Posterior vena cava (tissue), 2 donors: ENCODE results near the gene CROCC2. TPM values are rescaled to one million over a fixed set of nuclear protein-coding genes. Genes with fewer than 3 reads are reported as not detected.

Experiments used
- DNase-seq: peaks from one replicate; pipeline ENCODE4 v3.0.0-alpha.2; 2020; ENCODE audit warnings: low spot score
- intact Hi-C, 2 donors: fragments of 100-400 bp; cut with DNase I; formaldehyde crosslinking; loops; one replicate each; pipeline versions ENCODE4 v1.14.1 to v1.14.2; 2022 to 2023
- total RNA-seq, 2 donors: library from RNA; stranded (reverse); fragmentation: NEBNext Ultra II Directional; extraction: Animal tissue kit (Norgen Biotek cat#: 25700); gene quantifications; one replicate each; pipeline ENCODE4 v1.2.1, GENCODE V29; 2021
- donor health status: DM: yes; HTN: yes; CAD: no.
- donor health status: DM: yes; HTN: yes; CAD: no.

The CROCC2 gene
- total RNA-seq, 2 donors from 2014 or later, result 0.09 TPM; not detected in 1

DNA sequence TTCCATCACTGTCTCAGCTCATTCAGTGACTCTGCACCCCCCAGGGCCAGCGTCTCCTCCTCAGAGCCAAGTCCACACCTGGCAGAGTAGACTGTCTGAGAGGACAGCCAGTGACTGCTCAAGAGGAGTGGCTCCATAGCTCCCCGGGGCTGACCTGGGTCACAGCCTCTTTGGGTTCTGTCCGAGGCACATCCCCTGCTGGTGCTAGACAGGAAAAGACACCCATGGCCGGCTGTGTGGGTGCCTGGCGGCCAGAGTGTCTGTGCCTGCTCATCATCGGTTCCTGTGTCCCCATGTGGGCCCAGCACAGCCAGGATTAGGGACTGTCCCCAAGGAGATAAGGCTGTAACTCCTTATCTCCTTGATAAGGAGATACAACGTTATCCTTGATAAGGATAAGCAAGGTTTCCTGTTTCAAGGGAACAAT is 3.5 kb upstream of the CROCC2 start:
- DNase-seq, result no peak
- intact Hi-C loops, result no loop called here

DNA sequence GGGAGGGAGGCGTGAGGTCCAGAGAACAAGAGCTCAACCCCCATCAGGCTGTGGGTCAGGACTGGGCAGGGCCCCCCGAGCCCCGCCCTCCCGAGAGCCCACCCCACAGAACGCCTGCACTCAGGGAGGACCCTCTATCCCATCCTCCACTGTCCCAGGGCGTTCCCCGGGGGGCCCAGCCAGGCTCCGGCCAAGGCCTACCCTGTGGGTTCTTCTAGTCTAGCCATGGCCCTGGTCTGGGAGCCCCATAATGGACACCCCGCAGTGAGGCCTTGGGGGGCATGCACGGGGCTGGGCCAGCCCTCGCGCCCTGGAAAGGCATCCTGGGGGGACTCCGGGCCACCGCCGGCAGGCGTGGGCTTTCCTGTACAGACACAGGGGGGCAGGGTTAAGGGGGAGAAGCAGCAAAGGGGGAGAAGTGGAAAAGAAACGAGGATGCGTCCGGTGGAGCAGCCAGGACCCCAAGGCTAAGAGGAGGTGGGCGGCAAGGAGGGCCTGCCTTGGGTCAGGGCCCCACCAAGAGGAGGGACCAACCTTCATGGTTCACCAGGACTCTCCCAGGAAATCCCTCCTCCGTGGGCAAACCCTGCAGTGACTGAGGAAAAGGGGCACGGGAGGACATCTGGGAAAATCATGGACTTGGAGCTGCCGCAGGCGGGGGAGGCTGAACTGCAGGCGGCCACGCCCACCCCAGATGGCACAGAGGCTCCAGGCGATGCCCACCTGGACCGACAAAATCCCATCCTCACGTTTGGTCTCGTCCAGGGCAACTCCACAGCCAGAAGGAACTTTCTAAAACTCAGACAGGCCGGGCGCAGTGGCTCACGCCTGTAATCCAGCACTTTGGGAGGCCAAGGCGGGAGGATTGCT is 2.7 kb upstream of the CROCC2 start:
- DNase-seq, result no peak
- intact Hi-C loops, result no loop called here

DNA sequence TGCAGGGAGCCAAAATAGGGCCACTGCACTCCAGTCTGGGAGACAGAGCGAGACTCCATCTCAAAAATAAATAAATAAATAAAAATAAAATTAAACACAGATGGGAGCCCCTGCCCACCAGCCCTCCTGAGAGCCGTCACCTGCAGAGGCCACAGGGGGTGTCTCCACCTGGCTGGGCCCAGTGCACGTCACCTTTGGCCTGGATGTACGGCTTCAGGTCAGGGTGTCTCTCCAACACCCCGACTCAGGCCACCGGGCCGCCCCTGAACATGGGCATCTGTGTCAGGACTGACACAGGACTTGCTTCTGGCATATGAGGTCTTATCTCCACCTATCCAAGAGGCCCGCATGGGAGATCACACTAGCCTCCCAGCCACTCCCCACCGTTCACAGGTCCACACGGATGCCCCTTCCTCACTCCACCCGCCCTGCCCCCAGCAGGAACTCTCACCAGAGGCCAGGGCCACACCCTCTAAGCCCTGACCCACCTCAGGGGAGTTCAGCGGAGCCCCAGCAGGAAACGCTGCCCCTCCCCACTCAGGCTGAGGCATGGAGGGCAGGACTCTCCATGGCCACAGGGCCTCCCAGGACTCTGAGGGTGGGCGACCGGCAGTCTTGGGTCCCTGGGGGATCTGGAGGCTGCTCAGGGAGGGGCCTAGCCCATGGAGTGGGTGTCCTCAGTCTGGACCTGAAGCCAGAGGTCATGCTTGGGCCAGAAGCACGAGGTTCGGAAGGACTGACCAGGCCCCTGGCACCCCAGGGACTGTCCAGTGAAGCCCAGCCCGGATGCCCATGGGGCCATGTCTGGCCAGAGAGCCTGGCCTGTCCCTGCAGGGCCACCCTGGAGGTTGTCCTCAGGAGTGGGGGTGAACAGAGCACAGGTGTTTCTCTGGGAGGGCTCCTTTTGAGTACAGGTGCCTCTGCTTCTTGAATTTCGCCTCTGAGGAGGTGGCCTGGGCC is 1.6 kb upstream of the CROCC2 start:
- DNase-seq, result no peak
- intact Hi-C loops, result no loop called here

DNA sequence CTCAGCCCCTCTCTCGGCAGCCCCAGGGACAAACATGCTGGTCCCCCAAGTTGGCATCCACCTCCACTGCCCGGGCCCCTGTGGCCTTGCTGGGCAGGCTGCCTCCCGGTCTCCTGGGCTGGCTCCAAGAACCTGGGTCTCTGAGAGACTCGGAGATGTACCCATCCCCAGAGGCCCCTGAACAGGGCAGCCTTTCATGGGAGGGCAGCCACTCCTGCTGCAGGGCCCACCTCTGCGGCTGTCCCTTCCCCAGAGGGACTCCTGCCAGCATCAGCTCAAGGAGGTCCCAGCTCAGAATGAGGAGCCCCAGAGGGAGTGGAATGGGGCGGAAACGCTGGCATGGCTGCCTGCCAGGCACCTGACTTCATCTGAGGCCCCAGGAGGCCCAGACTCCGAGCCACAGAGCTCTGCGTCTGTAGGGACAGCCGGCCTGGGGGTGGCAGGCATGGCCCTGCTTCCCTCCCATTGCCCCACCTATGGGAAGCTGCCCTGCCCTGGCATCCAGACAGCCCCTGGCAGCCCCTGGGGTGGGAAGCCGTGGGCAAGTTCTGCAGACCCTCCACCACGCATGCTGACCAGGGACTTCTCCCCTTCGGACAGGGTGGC is 857 bp upstream of the CROCC2 start:
- intact Hi-C loops, result no loop called here
- no peak for DNase-seq

DNA sequence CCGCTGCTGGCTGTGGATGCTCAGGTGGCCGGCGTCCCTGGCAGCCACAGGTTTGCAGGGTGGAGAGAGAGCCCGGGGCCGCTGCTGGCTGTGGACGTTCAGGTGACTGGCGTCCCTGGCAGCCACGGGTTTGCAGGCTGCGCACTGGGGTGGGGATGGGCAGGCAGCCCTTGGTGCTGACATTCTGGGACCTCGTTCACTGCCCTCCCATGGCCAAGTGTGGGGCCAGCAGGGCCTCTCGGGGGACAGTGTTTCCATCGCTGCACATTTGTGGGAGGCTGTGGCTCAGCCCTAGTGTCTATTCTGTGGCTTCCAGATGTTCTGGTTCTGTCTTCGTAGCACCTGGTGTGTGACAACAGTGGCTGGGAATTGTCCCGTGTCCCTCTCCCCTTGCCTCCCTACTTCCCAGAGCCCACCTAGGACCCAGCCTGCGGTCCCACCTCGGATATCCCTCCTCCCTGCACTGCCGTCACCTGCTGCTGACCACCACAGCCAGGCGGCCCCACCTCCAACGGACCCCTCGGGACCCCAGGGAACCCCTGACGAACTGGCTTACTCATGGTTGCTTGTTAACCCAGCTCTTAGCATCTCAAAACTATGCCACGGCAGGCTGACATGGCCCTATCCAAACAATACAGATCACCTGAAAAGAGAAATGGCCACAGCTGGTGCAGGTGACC is 915 bp downstream of the CROCC2 start:
- no peak for DNase-seq
- intact Hi-C loops, result no loop called here

DNA sequence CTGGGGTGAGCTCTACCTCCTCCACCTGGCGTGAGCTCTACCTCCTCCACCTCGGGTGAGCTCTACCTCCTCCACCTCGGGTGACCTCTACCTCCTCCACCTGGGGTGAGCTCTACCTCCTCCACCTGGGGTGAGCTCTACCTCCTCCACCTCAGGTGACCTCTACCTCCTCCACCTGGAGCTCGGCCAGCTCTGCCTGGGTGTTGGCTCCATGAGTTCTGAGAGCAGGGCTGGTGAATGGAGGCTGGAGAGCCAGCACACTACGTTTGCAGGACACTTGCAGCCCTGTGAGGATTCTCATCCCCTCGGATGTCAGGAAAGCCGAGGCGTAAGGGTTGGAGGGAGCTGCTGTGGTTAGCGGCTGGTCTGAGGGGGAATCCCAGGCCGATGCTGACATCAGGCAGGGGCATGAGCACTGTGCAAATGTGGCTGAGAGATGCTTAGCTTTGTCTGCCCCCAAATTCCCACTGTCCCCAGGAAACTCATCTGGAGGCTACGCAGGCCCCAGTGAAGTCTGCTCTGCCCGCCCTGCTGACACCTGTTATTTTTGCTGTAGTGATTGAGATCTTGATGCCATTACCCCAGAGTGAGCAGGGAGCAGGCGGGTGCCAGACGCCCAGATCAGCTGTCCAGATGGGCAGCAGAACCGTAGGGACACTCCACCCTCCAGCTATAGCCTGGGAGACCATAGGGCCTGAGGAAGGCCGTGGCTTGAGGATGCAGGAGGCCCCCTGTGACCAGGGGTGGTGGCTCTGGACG is 3.3 kb downstream of the CROCC2 start:
- intact Hi-C loops, result no loop called here
- no peak for DNase-seq

DNA sequence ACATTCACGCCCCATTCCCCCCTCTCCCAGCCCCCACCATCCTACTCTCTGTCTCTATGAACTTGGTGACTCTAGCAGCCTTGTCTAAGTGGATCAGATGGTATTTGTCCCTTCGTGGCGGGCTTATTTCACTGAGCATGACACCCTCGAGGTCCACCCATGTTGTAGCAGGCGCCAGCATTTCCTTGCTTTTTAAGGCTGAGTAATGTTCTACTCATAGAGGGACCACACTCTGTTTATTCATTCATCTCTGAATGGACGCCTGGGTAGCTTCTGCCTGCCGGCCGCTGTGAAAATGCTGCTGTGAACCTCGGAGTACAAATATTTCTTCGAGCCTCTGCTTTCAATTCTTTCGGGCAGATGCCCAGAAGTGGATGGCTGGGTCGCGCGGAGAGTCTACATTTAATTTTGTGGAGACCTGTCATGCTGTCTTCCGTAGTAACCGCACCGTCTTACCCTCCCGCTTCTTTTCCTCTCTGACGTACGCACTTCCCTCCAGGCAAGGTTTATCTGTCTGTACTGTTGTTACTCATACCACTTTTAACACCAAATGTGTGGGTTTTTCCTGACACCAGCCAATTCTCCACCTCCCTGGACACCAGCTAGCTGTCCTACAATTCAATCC is 5.6 kb downstream of the CROCC2 start:
- DNase-seq, result no peak
- intact Hi-C loops, result no loop called here

DNA sequence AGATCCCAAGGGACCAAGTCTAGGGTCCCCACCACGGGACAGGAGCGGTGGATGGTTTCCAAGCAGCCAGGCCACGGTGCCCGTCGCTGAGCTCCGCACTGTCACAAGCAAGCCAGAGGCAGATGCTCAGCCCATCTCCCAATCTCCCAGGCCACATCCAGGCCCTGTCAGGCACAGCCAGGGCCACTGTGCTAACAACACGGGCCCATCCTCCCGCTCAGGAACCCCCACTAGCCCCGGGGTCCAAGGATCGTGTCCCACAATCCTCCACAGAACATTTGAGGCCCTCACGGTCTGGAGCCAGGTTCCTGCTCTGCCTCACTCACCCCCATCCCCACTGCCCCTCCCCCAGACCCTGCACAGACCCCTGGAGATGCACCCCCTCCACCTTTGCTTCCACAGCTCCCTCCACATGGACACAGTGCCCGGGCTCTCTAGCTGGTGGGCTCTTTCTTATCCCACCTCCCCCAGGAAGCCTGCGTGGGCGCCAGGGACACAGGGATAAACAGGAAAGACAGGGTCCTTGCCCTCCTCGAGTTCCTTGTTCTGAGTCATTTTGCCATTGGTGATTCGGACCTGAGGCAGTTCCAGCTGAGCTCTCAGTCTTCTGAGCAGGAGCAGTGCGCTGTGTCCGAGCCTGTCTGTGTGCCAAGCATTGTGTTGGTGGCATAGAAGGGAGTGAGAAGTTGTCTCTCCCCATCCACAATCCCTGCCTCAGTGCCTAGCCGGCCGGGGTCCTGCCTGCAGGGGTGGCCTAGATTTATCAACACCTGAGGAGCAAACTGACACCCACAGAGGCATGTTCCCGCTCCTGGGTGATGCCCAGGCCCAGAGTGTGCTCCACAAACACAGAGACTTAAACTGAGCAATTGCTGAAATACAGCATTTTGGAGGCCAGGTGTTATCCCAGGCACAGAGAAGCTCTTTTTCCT is 7.0 kb downstream of the CROCC2 start:
- no peak for DNase-seq
- intact Hi-C loops, result no loop called here

DNA sequence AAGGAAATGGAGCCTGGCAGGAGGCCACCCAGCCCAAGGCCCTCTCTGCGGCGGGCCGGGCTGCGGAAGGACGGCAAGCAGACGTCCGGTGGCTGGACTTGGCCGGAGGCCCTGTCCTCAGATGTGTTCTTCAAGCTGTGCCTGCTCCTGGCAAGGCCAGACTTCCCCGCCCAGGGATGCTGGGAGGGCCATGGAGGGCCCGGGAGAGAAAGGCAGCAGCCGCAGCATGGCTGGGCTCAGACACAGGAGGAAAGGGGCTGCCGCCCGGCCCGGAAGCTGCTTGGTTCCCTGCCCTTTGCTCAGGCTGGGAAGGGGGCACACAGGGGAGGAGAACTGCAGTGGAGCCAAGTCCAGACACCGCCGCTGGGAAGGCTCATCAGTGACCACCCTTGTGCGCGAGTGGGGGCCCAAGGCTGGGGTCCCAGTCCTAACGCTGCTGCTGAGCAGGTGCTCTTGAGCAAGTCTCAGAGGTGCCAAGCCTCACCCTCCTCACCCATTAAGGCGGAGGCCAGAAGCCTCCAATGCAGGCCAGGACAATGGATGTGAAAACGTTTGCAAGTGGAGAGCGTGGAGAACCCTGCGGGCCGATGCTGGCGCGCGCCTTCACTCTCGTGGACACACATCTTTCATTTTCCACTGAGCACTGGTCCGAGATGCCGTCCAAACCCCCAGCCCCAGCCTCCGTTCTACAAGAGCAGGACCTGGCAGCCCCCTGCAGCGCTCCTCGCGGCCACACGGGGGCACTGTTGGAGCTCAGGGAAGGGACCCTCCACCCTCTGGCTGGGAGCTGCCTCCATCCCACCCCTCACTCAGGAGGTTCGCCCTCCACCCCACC is 7.9 kb downstream of the CROCC2 start:
- peak; percentile 92 for DNase-seq
- intact Hi-C loops, result no loop called here

DNA sequence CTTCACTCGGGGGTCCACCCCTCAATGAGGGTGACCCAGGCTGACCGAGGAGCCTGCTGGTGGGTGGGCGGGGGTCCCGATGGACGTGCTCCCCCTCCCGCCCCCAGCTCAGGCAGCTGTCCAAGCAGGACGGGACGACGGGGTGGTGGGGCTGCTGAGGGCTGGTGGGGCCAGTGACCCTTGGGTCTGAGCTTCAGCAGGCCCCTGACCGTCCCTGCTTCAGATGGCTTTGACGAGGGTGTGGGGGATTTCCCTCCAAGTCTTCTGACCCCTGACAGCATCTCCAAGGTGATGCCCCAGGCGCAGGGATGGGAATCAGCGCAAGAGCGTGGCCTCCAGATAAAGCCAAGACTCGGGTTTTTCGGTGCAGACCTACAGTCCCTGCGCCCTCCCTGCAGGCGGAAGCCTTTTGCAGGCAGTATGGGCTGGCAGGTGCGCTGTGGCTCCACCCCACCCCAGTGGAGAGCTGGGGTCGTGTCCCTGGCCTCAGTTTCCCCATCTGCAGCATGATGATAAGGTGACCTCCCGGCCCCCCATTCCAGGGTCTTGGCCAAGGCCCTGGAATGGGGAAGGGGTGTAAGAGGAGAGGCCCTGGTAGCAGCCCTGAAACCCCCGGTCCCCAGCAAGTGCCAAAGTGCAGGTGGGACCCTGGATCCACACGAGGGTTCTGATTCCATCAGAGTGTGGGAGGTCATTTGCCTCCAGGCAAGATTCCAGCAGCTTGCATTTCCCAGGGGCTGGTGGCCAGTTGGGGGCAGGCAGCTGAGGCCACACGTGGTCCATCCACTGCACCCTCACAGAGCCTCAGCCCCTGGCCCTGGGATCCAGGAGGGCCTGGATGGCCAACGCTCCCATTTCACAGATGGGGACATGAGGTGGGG is 8.7 kb downstream of the CROCC2 start:
- intact Hi-C loops, result loop anchor here in 1 of 2 donors (5.0 kb wide), 1 partner anchor 87 kb away; no protein-coding TSS in a partner anchor

DNA sequence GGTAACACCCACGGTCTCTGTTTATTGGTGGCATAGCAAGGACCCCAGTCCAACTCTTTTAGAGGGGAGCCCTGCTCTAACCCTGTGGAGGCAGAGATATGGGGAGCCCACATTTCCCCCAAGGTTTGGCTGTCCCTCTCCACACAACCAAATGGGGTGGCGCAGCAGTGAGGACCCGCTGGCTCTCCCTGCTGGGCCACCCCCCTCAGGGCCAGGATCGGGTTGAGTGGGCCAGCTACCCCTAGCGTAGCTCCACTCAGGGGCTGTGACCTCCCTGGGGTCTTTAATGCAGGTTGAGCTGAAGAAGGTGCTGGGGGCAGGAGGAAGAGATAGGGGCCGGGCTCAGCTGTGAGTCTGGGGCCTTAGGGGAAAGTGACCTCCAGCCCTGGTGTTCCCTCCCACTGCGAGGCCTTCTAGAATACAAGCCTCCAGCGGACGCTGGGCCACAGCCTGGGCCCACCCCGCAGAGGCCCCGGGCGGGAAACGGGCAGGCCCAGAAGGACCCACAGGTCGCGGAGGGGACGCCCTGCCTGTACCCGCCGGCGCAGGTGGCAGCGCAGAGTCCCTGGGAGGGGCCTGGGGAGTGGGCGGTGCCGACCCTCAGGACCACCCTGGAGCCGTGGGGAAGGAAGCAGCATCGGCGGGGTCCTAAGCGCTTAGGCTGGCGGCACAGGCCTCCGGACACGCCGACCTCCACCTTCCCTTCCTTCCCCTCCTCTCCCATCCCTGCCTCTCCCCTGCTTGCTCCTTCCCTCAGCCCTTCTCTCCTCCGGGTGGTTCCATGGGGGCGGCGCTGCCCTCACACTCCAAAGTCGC is 9.6 kb downstream of the CROCC2 start:
- intact Hi-C loops, result loop anchor here in 1 of 2 donors (5.0 kb wide), 1 partner anchor 87 kb away; no protein-coding TSS in a partner anchor
- DNase-seq, result peak; percentile 75

More for the DNA sequence above, 8.7 kb downstream of the CROCC2 start:
- no peak for DNase-seq

DNA sequence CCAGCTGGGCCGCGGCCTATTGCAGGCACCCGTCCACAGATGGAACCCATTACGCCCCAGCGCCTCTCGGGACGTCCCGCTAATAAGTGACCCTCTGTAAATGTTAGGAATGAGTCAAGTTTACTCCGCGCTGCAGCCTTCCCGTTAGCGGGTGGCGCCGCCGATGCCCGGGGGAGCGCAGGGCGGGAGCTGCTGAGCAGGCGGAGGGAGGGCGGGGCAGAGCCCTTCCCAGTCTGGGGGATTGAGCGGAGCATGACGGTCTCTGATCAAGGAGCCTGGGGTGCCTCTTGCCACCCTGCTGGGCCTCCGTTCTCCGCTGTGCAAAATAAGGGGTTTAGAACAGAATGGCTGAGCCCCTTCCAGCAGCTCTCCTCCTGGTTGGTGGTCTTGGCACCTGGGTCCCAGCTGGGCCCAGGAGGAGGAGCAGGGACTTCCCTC is 10.5 kb downstream of the CROCC2 start:
- intact Hi-C loops, result loop anchor here in 1 of 2 donors (5.0 kb wide), 1 partner anchor 86 kb away; no protein-coding TSS in a partner anchor
- peak; percentile 96 for DNase-seq

DNA sequence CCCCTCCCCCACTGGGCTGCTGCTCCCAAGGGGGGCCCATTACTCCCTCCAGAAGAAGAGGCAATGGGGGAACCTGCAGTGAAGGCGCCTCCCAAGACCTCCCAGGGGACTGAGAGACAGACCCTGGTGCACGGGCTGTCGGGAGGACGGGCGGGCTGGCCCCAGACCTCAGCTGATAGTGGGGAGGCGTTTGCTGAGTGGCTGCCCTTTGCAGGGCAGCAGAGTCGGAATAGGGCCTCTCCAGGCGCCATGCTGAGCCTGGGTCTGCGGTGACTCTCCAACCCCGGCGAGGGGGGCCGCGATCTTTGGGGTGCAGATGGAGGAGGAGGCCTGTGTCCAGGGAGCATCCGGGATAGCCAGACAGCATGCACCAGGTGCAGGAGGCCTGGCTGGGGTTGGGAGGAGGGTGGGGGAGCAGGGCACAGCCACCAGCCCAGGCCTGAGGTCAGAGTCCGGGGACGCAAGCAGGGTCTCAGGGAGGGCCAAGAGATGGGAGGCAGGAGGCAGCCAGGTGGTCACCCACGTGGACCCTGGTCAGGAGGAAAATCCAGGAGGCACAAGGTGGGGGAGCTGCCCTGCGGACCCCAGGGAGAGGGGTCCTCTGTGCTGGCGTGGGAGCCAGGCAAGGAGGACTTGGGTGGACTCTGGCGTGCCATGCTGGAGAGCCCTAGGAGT is 11.0 kb downstream of the CROCC2 start:
- DNase-seq, result peak; percentile 78
- intact Hi-C loops, result loop anchor here in 1 of 2 donors (5.0 kb wide), 1 partner anchor 85 kb away; no protein-coding TSS in a partner anchor
